Measurements from ENCODE around the gene MCM3AP.
"Not testable (repeated sequence)": the region's sequence is repeated elsewhere in the genome, so short reads cannot be mapped to it uniquely, and the experiment has no call there.

The MCM3AP gene

GRCh38 chr21:46203203-46203600 is 82.2 kb downstream of the MCM3AP start:
- TF ChIP-seq CTCF (IDR thresholded peaks at IDR 0.05; ENCODE audit: insufficient read depth, low read depth, low read length, missing control alignments) = no peak
- no peak overlapping the region for H3K4me3 ChIP-seq (ENCODE audit: low read length)
- DNase-seq (ENCODE audit: low read depth) = no peak

GRCh38 chr21:46202592-46203202 is 82.7 kb downstream of the MCM3AP start:
- TF ChIP-seq CTCF (IDR thresholded peaks at IDR 0.05; ENCODE audit: insufficient read depth, low read depth, low read length, missing control alignments) = no peak
- H3K4me3 ChIP-seq (ENCODE audit: low read length) = no peak overlapping the region
- DNase-seq (ENCODE audit: low read depth) = no peak

- H3K4me3 ChIP-seq (ENCODE audit: low read length); DNase-seq (ENCODE audit: low read depth): not testable (repeated sequence)
Measured at GRCh38 chr21:46200877-46201803, 84.3 kb downstream of the MCM3AP start.

- TF ChIP-seq CTCF (IDR thresholded peaks at IDR 0.05; ENCODE audit: insufficient read depth, low read depth, low read length, missing control alignments) = no peak
- H3K4me3 ChIP-seq (ENCODE audit: low read length) = no peak overlapping the region
- no peak for DNase-seq (ENCODE audit: low read depth)
Measured at GRCh38 chr21:46199436-46200373, 85.7 kb downstream of the MCM3AP start.

- TF ChIP-seq CTCF (IDR thresholded peaks at IDR 0.05; ENCODE audit: insufficient read depth, low read depth, low read length, missing control alignments) = no peak
Measured at GRCh38 chr21:46196733-46197132, 88.7 kb downstream of the MCM3AP start.

GRCh38 chr21:46195595-46196195 is 89.7 kb downstream of the MCM3AP start:
- no peak for TF ChIP-seq CTCF (IDR thresholded peaks at IDR 0.05; ENCODE audit: insufficient read depth, low read depth, low read length, missing control alignments)
- no peak for DNase-seq (ENCODE audit: low read depth)
- H3K4me3 ChIP-seq (ENCODE audit: low read length) = no peak overlapping the region

More at GRCh38 chr21:46196733-46197132, 88.7 kb downstream of the MCM3AP start:
- no peak overlapping the region for H3K4me3 ChIP-seq (ENCODE audit: low read length)
- no peak for DNase-seq (ENCODE audit: low read depth)
